ENCODE data around the gene POLD4. TPM values are rescaled to one million over a fixed set of nuclear protein-coding genes. Genes with fewer than 3 reads are reported as not detected.
A peak's percentile ranks its signal among the peaks of the same experiment; 100 is the strongest.

POLD4 gene
- total RNA-seq, 4 donors from 2014 or later, result 38.6 to 105 (median 60.6) TPM

DNA sequence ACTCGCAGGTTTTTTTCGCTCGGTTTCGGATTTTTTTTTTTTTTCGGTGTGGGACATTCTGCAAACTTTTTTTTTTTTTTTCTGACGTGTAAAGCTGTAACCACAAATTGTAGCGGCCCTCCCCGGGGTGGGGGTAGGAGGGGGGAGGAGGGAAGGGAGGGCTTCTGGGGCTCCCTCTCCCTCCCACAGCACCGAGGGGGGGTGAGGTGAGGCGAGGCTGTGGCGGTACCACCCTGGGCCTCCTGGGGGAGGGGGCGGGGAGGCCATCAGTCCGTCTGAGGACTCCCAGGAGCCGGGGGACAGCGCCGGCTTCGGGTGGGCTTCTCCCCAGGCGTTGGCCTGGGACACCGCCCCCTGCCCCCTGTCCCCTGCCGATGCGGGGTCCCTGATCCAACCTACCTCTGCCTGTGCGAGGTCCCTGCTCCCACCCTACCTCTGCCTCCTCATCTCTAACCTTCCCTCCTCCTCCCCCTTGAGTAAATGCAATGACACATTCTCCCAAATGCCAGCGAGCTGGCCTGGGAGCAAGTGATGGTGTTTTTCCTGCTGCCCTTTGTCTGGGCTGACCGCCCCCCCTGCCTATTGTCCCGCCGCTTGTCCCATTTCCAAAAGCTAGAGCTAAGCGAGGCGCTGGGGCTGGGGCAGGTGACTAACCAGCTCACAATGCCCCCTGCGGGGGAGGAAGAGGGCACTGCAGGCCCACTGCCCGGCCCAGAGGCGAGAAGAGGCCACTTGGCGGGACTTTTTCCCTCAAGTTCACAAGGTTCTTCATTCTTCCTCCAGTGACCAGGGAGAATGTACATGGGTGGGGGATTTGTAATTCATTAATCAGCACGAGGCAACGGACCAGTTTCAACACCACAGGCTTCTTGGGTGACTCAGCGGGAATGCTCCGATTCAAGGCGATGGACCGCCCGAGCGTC is 20.6 kb upstream of the POLD4 start:
- H3K36me3 ChIP-seq, result no peaks in the 10 kb centered on the region
- no peaks in the 10 kb centered on the region for H3K27me3 ChIP-seq
- no peaks in the 10 kb centered on the region for H3K9me3 ChIP-seq
- H3K4me1 ChIP-seq, result peaks cover 60 to 78% of the 10 kb centered on the region in 2 donors
- DNase-seq, result peak; percentile 89 to 92
- intact Hi-C loops (cut with DNase I), result no loop called here
- WGBS, 2 donors, result 10% methylated on average over 31 to 36 of the region's 40 CpGs
- peak overlapping the region in 2 of 3 donors; percentile 50 to 66 for H3K4me3 ChIP-seq (replicated peaks in 1 of 3)
- H3K27ac ChIP-seq, result peak overlapping the region; percentile 94 to 100 (median 95)
- peak in 1 of 2 donors; percentile 36 for TF ChIP-seq POLR2A (IDR thresholded peaks at IDR 0.05)
- TF ChIP-seq CTCF (IDR thresholded peaks at IDR 0.05), result peak in 4 of 6 experiments; percentile 50 to 63 (median 56)

- Histone ChIP-seq H3K9me3 (no peaks in the 10 kb centered on the region), H3K27ac (peak within 1 kb of the TSS; percentile 94 to 100 (median 95)), H3K4me3 (replicated peaks in 1 of 3) (peak within 1 kb of the TSS; percentile 31 to 66 (median 50)), H3K4me1 (peaks cover 57 to 75% of the 10 kb centered on the region in 2 donors), H3K27me3 (no peaks in the 10 kb centered on the region), H3K36me3 (no peaks in the 10 kb centered on the region)
- intact Hi-C loops (cut with DNase I), result no loop called here
- DNase-seq, result peak; percentile 72 to 74
- TF ChIP-seq CTCF (IDR thresholded peaks at IDR 0.05) (no peak), POLR2A (IDR thresholded peaks at IDR 0.05) (peak in 1 of 2 donors; percentile 21)
- 0% methylated on average over 8 to 21 of the region's 76 CpGs for WGBS, 2 donors
Measured at GRCh38 chr11:67372993-67373647, 19.8 kb upstream of the POLD4 start, which contains the start of gene CLCF1. Gene CLCF1, minus strand, starts transcription at chr11:67373598. Its CDS starts 59 bp downstream, at chr11:67373539.

- peak overlapping the region; percentile 94 to 100 (median 95) for H3K27ac ChIP-seq
- H3K4me3 ChIP-seq (replicated peaks in 1 of 3), result peak overlapping the region; percentile 7 to 66 (median 50)
- intact Hi-C loops (cut with DNase I), result no loop called here
- WGBS, 2 donors, result 0% methylated on average over 4 of the region's 78 CpGs; no CpG with 5 or more reads in 1 of the 2 donors
- H3K9me3 ChIP-seq, result no peaks in the 10 kb centered on the region
- DNase-seq, result peak in 1 of 2 donors; percentile 57
- H3K27me3 ChIP-seq, result no peaks in the 10 kb centered on the region
- H3K36me3 ChIP-seq, result no peaks in the 10 kb centered on the region
- H3K4me1 ChIP-seq, result peaks cover 56 to 75% of the 10 kb centered on the region in 2 donors
- TF ChIP-seq CTCF (IDR thresholded peaks at IDR 0.05) (no peak), POLR2A (IDR thresholded peaks at IDR 0.05) (peak in 1 of 2 donors; percentile 29)
Measured at GRCh38 chr11:67372321-67372992, 19.1 kb upstream of the POLD4 start.

DNA sequence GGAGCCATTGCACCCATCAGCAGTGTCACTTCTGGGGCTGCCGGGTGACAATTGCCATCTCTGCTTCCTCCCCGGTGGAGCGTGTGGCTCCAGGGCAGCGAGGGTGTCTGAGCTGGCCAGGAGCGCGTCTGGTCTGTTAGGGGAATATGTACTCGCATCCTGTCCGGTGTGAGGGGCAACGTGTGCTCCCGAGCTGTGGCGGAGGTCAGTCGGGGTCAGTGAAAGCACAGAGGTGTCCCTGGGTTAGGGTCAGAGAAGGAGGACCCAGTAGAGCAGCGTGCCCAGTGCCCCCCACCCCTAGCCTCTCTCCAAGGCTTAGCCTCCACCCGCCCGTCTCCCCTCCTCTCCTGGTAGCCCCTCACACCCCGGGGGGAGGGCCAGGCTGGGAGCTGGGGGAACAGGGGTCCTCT is 18.6 kb upstream of the POLD4 start:
- Histone ChIP-seq H3K36me3 (no peaks in the 10 kb centered on the region), H3K27me3 (no peaks in the 10 kb centered on the region), H3K4me3 (replicated peaks in 1 of 3) (peak overlapping the region in 2 of 3 donors; percentile 23 to 66), H3K27ac (peak overlapping the region; percentile 94 to 100 (median 95)), H3K9me3 (no peaks in the 10 kb centered on the region), H3K4me1 (peaks cover 56 to 75% of the 10 kb centered on the region in 2 donors)
- DNase-seq, result no peak
- intact Hi-C loops (cut with DNase I), result no loop called here
- TF ChIP-seq POLR2A (IDR thresholded peaks at IDR 0.05), result no peak
- no peak for TF ChIP-seq CTCF (IDR thresholded peaks at IDR 0.05)
- WGBS, 2 donors, result 10 to 20% methylated on average over 9 to 14 of the region's 16 CpGs
